Fibroblast of mammary gland (primary cell): ENCODE data around the gene NEDD4L.
"Not testable (repeated sequence)": the region's sequence is repeated elsewhere in the genome, so short reads cannot be mapped to it uniquely, and the experiment has no call there.

ENCODE experiments used
- DNase-seq: peaks from one replicate; pipeline ENCODE4 v3.0.0-alpha.2; 2010; ENCODE audit warnings: low read depth
- H3K4me3 ChIP-seq: 2 replicates; pipeline ENCODE4 v1.5.1; 2011; ENCODE audit warnings: low read depth, mild to moderate bottlenecking, low read length, moderate library complexity; ENCODE audit not compliant: control insufficient read depth
- CTCF ChIP-seq: conservative IDR thresholded peaks from 2 replicates; pipeline ENCODE4 v1.5.1; 2011; ENCODE audit warnings: low read depth, low read length, inconsistent platforms; ENCODE audit not compliant: control insufficient read depth, insufficient read depth

Gene NEDD4L

GRCh38 chr18:58168221-58168620, 124.2 kb downstream of the NEDD4L start:
- DNase-seq = no peak
- no peak for TF ChIP-seq CTCF
- H3K4me3 ChIP-seq = no peak overlapping the region

GRCh38 chr18:58168993-58169392, 125.0 kb downstream of the NEDD4L start:
- no peak overlapping the region for H3K4me3 ChIP-seq
- DNase-seq = no peak
- no peak for TF ChIP-seq CTCF

GRCh38 chr18:58169472-58169871, 125.4 kb downstream of the NEDD4L start:
- DNase-seq = no peak
- no peak overlapping the region for H3K4me3 ChIP-seq
- no peak for TF ChIP-seq CTCF

GRCh38 chr18:58170036-58170435, 126.0 kb downstream of the NEDD4L start:
- H3K4me3 ChIP-seq, DNase-seq: not testable (repeated sequence)

GRCh38 chr18:58172031-58172430, 128.0 kb downstream of the NEDD4L start:
- H3K4me3 ChIP-seq = no peak overlapping the region
- TF ChIP-seq CTCF = no peak
- DNase-seq = no peak

GRCh38 chr18:58174285-58174684, 130.3 kb downstream of the NEDD4L start:
- TF ChIP-seq CTCF = no peak
- DNase-seq = no peak
- H3K4me3 ChIP-seq = no peak overlapping the region

- no peak for TF ChIP-seq CTCF
- DNase-seq = no peak
- no peak overlapping the region for H3K4me3 ChIP-seq
These were observed 131.2 kb downstream of the NEDD4L start for GRCh38 chr18:58175122-58175785.

GRCh38 chr18:58175786-58176176, 131.8 kb downstream of the NEDD4L start:
- no peak overlapping the region for H3K4me3 ChIP-seq
- DNase-seq = no peak
- TF ChIP-seq CTCF = no peak
